ENCODE measurements around the gene ARFGEF3.

- TF ChIP-seq CTCF (IDR thresholded peaks at IDR 0.05) (no peak), POLR2A (IDR thresholded peaks at IDR 0.05) (no peak), POLR2AphosphoS5 (IDR thresholded peaks at IDR 0.05) (no peak)
These were observed 211.1 kb downstream of the ARFGEF3 start for GRCh38 chr6:138372711-138373463.

Data from breast epithelium (tissue), 3 donors.